GM12878 (cell line): ENCODE measurements around the gene CARD10. TPM values are rescaled to one million over a fixed set of nuclear protein-coding genes. Genes with fewer than 3 reads are reported as not detected.

Experiments used
- ATF7 ChIP-seq: fragments of 450-650 bp; IDR thresholded peaks from 2 replicates; pipeline ENCODE4 v1.6.1; 2016; ENCODE audit warnings: low read depth, mild to moderate bottlenecking
- CHD1 ChIP-seq: IDR thresholded peaks from 2 replicates; pipeline ENCODE4 v1.6.1; 2012; ENCODE audit warnings: low read depth, low read length, improper control_type of control experiment
- DPF2 ChIP-seq: fragments of 450-650 bp; IDR thresholded peaks from 2 replicates; pipeline ENCODE4 v1.6.1; 2017; ENCODE audit warnings: mild to moderate bottlenecking
- FOS ChIP-seq: IDR thresholded peaks from 3 replicates; pipeline ENCODE4 v1.6.1; 2011; ENCODE audit warnings: borderline replicate concordance; ENCODE audit not compliant: insufficient read length; ENCODE audit errors: extremely low read depth
- RFX5 ChIP-seq: IDR thresholded peaks from 2 replicates; pipeline ENCODE4 v1.6.1; 2011; ENCODE audit warnings: low read depth, low read length, improper control_type of control experiment
- SRF ChIP-seq, 2 experiments: IDR thresholded peaks; 2 replicates each; pipeline ENCODE4 v1.6.1; 2011; ENCODE audit warnings: low read depth in 2 of 2, low read length in 2 of 2, mild to moderate bottlenecking in 1 of 2, moderate library complexity in 1 of 2
- STAT3 ChIP-seq: IDR thresholded peaks from 2 replicates; pipeline ENCODE4 v1.6.1; 2011; ENCODE audit warnings: low read depth, low read length, improper control_type of control experiment
- polyA plus RNA-seq, 11 experiments: library from polyadenylated mRNA; depleted of rRNA in 4 of 11; unstranded in 6 of 11; stranded (reverse) in 5 of 11; fragments of >200 nt; fragmentation: Nextera tagmentation in 4 of 11; fragmentation: Illumina TruSeq in 1 of 11; extraction: Ambion mirVana in 4 of 11; extraction: Trizol in 1 of 11; gene quantifications; 1 replicate in 1 of 11; 2 replicates in 10 of 11; pipeline versions ENCODE4 v1.2.1 to v1.2.3, GENCODE V29; 2011 to 2016; ENCODE audit warnings: inconsistent platforms in 2 of 11, missing spikeins in 2 of 11, low read depth in 1 of 11
- total RNA-seq, 4 experiments: library from RNA; depleted of rRNA in 3 of 4; stranded (reverse); fragments of >200 nt in 3 of 4; fragmentation: Illumina TruSeq in 1 of 4; extraction: Trizol in 1 of 4; gene quantifications; 2 replicates each; pipeline versions ENCODE4 v1.2.1 to v1.2.3, GENCODE V29; 2013 to 2021
- TF ChIP-seq, protein P1 (sequence below): fragments of 450-650 bp; IDR thresholded peaks from 2 replicates; pipeline ENCODE4 v1.6.1; 2017; ENCODE audit warnings: mild to moderate bottlenecking, moderate library complexity
- TF ChIP-seq, protein P2 (sequence below): fragments of 450-650 bp; IDR thresholded peaks from 2 replicates; pipeline ENCODE4 v1.6.1; 2018; ENCODE audit warnings: mild to moderate bottlenecking, low read depth, moderate library complexity; ENCODE audit not compliant: partially characterized antibody
- TF ChIP-seq, protein P3 (sequence below): fragments of 450-650 bp; IDR thresholded peaks from 2 replicates; pipeline ENCODE4 v1.6.1; 2016; ENCODE audit warnings: mild to moderate bottlenecking
- TF ChIP-seq, protein P4 (sequence below): IDR thresholded peaks from 2 replicates; pipeline ENCODE4 v1.6.1; 2012; ENCODE audit warnings: low read depth, low read length, improper control_type of control experiment
- TF ChIP-seq, protein P5 (sequence below): fragments of 450-650 bp; IDR thresholded peaks from 2 replicates; pipeline ENCODE4 v1.6.1; 2017; ENCODE audit warnings: mild to moderate bottlenecking
- TF ChIP-seq, protein P6 (sequence below), 3 experiments: IDR thresholded peaks in 2 of 3; conservative IDR thresholded peaks in 1 of 3; 2 replicates each; pipeline ENCODE4 v1.5.1; 2011; ENCODE audit warnings: low read depth in 3 of 3, low read length in 3 of 3, mild to moderate bottlenecking in 3 of 3, control low read depth in 2 of 3, moderate library complexity in 2 of 3, inconsistent platforms in 1 of 3, mixed read lengths in 1 of 3; ENCODE audit not compliant: control insufficient read depth in 2 of 3, insufficient read depth in 1 of 3; ENCODE audit errors: extremely low read depth in 1 of 3

Gene CARD10
- total and polyA plus RNA-seq, 10 of the 15 experiments (the other 5 are each of a cell fraction or from before 2014, with no cell fraction given), result 0.08 to 0.10 (median 0.10) TPM; not detected in 7

DNA sequence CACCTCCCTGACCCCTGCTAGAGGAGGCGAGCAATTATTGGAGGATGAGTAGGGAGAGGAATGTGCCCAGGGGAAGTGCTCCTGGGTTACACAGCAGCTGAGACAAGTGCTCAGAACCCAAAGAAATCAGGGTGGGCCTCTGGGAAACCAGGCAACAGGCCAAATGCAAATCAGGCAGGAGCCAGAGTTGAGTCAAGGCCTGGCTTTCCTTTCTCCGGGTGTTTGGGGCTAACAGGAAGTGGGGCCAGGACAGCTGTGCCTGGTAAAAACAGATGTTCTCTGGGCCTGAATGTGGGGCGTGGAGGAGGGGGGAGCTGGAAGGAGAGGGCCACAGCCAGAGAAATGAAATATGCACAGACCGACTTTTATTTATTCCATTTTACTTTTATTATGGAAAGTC, 55.0 kb downstream of the CARD10 start (continued):
- TF ChIP-seq, protein P1, sequence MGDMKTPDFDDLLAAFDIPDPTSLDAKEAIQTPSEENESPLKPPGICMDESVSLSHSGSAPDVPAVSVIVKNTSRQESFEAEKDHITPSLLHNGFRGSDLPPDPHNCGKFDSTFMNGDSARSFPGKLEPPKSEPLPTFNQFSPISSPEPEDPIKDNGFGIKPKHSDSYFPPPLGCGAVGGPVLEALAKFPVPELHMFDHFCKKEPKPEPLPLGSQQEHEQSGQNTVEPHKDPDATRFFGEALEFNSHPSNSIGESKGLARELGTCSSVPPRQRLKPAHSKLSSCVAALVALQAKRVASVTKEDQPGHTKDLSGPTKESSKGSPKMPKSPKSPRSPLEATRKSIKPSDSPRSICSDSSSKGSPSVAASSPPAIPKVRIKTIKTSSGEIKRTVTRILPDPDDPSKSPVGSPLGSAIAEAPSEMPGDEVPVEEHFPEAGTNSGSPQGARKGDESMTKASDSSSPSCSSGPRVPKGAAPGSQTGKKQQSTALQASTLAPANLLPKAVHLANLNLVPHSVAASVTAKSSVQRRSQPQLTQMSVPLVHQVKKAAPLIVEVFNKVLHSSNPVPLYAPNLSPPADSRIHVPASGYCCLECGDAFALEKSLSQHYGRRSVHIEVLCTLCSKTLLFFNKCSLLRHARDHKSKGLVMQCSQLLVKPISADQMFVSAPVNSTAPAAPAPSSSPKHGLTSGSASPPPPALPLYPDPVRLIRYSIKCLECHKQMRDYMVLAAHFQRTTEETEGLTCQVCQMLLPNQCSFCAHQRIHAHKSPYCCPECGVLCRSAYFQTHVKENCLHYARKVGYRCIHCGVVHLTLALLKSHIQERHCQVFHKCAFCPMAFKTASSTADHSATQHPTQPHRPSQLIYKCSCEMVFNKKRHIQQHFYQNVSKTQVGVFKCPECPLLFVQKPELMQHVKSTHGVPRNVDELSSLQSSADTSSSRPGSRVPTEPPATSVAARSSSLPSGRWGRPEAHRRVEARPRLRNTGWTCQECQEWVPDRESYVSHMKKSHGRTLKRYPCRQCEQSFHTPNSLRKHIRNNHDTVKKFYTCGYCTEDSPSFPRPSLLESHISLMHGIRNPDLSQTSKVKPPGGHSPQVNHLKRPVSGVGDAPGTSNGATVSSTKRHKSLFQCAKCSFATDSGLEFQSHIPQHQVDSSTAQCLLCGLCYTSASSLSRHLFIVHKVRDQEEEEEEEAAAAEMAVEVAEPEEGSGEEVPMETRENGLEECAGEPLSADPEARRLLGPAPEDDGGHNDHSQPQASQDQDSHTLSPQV, result no peak
- TF ChIP-seq FOS (no peak), RFX5 (no peak), STAT3 (no peak), DPF2 (no peak), SRF (IDR thresholded peaks at IDR 0.05; ENCODE audit: low read depth in 2 of 2, low read length in 2 of 2) (no peak), ATF7 (no peak), CHD1 (no peak)
- TF ChIP-seq, protein P2, sequence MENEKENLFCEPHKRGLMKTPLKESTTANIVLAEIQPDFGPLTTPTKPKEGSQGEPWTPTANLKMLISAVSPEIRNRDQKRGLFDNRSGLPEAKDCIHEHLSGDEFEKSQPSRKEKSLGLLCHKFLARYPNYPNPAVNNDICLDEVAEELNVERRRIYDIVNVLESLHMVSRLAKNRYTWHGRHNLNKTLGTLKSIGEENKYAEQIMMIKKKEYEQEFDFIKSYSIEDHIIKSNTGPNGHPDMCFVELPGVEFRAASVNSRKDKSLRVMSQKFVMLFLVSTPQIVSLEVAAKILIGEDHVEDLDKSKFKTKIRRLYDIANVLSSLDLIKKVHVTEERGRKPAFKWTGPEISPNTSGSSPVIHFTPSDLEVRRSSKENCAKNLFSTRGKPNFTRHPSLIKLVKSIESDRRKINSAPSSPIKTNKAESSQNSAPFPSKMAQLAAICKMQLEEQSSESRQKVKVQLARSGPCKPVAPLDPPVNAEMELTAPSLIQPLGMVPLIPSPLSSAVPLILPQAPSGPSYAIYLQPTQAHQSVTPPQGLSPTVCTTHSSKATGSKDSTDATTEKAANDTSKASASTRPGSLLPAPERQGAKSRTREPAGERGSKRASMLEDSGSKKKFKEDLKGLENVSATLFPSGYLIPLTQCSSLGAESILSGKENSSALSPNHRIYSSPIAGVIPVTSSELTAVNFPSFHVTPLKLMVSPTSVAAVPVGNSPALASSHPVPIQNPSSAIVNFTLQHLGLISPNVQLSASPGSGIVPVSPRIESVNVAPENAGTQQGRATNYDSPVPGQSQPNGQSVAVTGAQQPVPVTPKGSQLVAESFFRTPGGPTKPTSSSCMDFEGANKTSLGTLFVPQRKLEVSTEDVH, result no peak
- TF ChIP-seq, protein P3, sequence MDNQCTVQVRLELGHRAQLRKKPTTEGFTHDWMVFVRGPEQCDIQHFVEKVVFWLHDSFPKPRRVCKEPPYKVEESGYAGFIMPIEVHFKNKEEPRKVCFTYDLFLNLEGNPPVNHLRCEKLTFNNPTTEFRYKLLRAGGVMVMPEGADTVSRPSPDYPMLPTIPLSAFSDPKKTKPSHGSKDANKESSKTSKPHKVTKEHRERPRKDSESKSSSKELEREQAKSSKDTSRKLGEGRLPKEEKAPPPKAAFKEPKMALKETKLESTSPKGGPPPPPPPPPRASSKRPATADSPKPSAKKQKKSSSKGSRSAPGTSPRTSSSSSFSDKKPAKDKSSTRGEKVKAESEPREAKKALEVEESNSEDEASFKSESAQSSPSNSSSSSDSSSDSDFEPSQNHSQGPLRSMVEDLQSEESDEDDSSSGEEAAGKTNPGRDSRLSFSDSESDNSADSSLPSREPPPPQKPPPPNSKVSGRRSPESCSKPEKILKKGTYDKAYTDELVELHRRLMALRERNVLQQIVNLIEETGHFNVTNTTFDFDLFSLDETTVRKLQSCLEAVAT, result no peak
- TF ChIP-seq, protein P4, sequence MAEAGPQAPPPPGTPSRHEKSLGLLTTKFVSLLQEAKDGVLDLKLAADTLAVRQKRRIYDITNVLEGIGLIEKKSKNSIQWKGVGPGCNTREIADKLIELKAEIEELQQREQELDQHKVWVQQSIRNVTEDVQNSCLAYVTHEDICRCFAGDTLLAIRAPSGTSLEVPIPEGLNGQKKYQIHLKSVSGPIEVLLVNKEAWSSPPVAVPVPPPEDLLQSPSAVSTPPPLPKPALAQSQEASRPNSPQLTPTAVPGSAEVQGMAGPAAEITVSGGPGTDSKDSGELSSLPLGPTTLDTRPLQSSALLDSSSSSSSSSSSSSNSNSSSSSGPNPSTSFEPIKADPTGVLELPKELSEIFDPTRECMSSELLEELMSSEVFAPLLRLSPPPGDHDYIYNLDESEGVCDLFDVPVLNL, result no peak
- TF ChIP-seq, protein P5, sequence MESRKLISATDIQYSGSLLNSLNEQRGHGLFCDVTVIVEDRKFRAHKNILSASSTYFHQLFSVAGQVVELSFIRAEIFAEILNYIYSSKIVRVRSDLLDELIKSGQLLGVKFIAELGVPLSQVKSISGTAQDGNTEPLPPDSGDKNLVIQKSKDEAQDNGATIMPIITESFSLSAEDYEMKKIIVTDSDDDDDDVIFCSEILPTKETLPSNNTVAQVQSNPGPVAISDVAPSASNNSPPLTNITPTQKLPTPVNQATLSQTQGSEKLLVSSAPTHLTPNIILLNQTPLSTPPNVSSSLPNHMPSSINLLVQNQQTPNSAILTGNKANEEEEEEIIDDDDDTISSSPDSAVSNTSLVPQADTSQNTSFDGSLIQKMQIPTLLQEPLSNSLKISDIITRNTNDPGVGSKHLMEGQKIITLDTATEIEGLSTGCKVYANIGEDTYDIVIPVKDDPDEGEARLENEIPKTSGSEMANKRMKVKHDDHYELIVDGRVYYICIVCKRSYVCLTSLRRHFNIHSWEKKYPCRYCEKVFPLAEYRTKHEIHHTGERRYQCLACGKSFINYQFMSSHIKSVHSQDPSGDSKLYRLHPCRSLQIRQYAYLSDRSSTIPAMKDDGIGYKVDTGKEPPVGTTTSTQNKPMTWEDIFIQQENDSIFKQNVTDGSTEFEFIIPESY, result no peak
- TF ChIP-seq, protein P6, sequence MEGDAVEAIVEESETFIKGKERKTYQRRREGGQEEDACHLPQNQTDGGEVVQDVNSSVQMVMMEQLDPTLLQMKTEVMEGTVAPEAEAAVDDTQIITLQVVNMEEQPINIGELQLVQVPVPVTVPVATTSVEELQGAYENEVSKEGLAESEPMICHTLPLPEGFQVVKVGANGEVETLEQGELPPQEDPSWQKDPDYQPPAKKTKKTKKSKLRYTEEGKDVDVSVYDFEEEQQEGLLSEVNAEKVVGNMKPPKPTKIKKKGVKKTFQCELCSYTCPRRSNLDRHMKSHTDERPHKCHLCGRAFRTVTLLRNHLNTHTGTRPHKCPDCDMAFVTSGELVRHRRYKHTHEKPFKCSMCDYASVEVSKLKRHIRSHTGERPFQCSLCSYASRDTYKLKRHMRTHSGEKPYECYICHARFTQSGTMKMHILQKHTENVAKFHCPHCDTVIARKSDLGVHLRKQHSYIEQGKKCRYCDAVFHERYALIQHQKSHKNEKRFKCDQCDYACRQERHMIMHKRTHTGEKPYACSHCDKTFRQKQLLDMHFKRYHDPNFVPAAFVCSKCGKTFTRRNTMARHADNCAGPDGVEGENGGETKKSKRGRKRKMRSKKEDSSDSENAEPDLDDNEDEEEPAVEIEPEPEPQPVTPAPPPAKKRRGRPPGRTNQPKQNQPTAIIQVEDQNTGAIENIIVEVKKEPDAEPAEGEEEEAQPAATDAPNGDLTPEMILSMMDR (IDR thresholded peaks at IDR 0.05 in 2 of 3, conservative IDR thresholded peaks at IDR 0.05 in 1 of 3; ENCODE audit: control insufficient read depth in 2 of 3, extremely low read depth in 1 of 3, insufficient read depth in 1 of 3, low read depth in 3 of 3, low read length in 3 of 3), result no peak
